Epidermal melanocyte (primary cell): Measurements from ENCODE around the gene POU5F2.

Experiments used
- DNase-seq: peaks from one replicate; pipeline ENCODE4 v3.0.0; 2011; ENCODE audit warnings: low spot score; ENCODE audit not compliant: insufficient read length

POU5F2 gene

GRCh38 chr5:93741136-93741811 lies at the start of gene POU5F2:
TSS of gene POU5F2 (minus strand) at chr5:93741600. CDS start at chr5:93741563, 37 bp downstream.
- DNase-seq, result no peak

GRCh38 chr5:93790401-93790800 lies 49.0 kb upstream of the POU5F2 start:
- DNase-seq, result no peak

GRCh38 chr5:93789173-93790067 lies 48.0 kb upstream of the POU5F2 start:
- DNase-seq, result no peak

GRCh38 chr5:93787598-93787997 lies 46.2 kb upstream of the POU5F2 start:
- DNase-seq, result no peak

GRCh38 chr5:93785475-93785874 lies 44.1 kb upstream of the POU5F2 start:
- DNase-seq, result no peak

GRCh38 chr5:93782978-93783377 lies 41.6 kb upstream of the POU5F2 start:
- DNase-seq, result no peak

- DNase-seq, result no peak
These were observed 36.2 kb upstream of the POU5F2 start for GRCh38 chr5:93777620-93778019.

- DNase-seq, result no peak
These were observed 15.0 kb upstream of the POU5F2 start for GRCh38 chr5:93756372-93756771.

GRCh38 chr5:93755716-93756115 lies 14.3 kb upstream of the POU5F2 start:
- DNase-seq, result no peak

- no peak for DNase-seq
These were observed 7.5 kb upstream of the POU5F2 start for GRCh38 chr5:93748875-93749397.

GRCh38 chr5:93746406-93747056 lies 5.1 kb upstream of the POU5F2 start:
- no peak for DNase-seq

GRCh38 chr5:93736284-93736683 lies 5.1 kb downstream of the POU5F2 start:
- no peak for DNase-seq

GRCh38 chr5:93735378-93735777 lies 6.0 kb downstream of the POU5F2 start:
- DNase-seq, result no peak

- DNase-seq, result no peak
These were observed 9.4 kb downstream of the POU5F2 start for GRCh38 chr5:93731987-93732386.

GRCh38 chr5:93726595-93726994 lies 14.8 kb downstream of the POU5F2 start:
- no peak for DNase-seq

- DNase-seq, result no peak
These were observed 16.6 kb downstream of the POU5F2 start for GRCh38 chr5:93724791-93725190.

- DNase-seq, result no peak
These were observed 17.7 kb downstream of the POU5F2 start for GRCh38 chr5:93723681-93724080.

GRCh38 chr5:93723005-93723404 lies 18.4 kb downstream of the POU5F2 start:
- no peak for DNase-seq

GRCh38 chr5:93722588-93722987 lies 18.8 kb downstream of the POU5F2 start:
- no peak for DNase-seq

GRCh38 chr5:93721511-93721910 lies 19.9 kb downstream of the POU5F2 start:
- no peak for DNase-seq

- no peak for DNase-seq
These were observed 20.3 kb downstream of the POU5F2 start for GRCh38 chr5:93721071-93721470.

- no peak for DNase-seq
These were observed 24.2 kb downstream of the POU5F2 start for GRCh38 chr5:93717162-93717561.
